ENCODE data around the gene RICTOR.

- TF ChIP-seq, protein P1, sequence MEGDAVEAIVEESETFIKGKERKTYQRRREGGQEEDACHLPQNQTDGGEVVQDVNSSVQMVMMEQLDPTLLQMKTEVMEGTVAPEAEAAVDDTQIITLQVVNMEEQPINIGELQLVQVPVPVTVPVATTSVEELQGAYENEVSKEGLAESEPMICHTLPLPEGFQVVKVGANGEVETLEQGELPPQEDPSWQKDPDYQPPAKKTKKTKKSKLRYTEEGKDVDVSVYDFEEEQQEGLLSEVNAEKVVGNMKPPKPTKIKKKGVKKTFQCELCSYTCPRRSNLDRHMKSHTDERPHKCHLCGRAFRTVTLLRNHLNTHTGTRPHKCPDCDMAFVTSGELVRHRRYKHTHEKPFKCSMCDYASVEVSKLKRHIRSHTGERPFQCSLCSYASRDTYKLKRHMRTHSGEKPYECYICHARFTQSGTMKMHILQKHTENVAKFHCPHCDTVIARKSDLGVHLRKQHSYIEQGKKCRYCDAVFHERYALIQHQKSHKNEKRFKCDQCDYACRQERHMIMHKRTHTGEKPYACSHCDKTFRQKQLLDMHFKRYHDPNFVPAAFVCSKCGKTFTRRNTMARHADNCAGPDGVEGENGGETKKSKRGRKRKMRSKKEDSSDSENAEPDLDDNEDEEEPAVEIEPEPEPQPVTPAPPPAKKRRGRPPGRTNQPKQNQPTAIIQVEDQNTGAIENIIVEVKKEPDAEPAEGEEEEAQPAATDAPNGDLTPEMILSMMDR (IDR thresholded peaks at IDR 0.05): no peak
- TF ChIP-seq SOX15 (CRISPR knock-in tag; IDR thresholded peaks at IDR 0.05) (no peak), ZNF121 (CRISPR knock-in tag; IDR thresholded peaks at IDR 0.05) (no peak), NFE2L1 (CRISPR knock-in tag; IDR thresholded peaks at IDR 0.05) (no peak), CBFB (CRISPR knock-in tag; IDR thresholded peaks at IDR 0.05; ENCODE audit: low read depth) (no peak), NR3C1 (CRISPR knock-in tag; conservative IDR thresholded peaks at IDR 0.05; ENCODE audit: low read depth) (no peak), FOXK1 (CRISPR knock-in tag; IDR thresholded peaks at IDR 0.05) (no peak), PRDM15 (CRISPR knock-in tag; IDR thresholded peaks at IDR 0.05) (no peak), FOXP1 (CRISPR knock-in tag; IDR thresholded peaks at IDR 0.05; ENCODE audit: borderline replicate concordance) (no peak)
- TF ChIP-seq, protein P2, sequence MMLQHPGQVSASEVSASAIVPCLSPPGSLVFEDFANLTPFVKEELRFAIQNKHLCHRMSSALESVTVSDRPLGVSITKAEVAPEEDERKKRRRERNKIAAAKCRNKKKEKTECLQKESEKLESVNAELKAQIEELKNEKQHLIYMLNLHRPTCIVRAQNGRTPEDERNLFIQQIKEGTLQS (CRISPR knock-in tag; conservative IDR thresholded peaks at IDR 0.05): no peak
- TF ChIP-seq, protein P3, sequence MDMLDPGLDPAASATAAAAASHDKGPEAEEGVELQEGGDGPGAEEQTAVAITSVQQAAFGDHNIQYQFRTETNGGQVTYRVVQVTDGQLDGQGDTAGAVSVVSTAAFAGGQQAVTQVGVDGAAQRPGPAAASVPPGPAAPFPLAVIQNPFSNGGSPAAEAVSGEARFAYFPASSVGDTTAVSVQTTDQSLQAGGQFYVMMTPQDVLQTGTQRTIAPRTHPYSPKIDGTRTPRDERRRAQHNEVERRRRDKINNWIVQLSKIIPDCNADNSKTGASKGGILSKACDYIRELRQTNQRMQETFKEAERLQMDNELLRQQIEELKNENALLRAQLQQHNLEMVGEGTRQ (CRISPR knock-in tag; IDR thresholded peaks at IDR 0.05): no peak
Observed at GRCh38 chr5:39100851-39101396, 26.7 kb upstream of the RICTOR start.
